Lower leg skin (tissue), 4 donors: Measurements from ENCODE around the gene TNFSF10. TPM values are rescaled to one million over a fixed set of nuclear protein-coding genes. Genes with fewer than 3 reads are reported as not detected.

ENCODE experiments used
- DNase-seq, 2 donors: peaks; one replicate each; pipeline ENCODE4 v3.0.0-alpha.2; 2019; ENCODE audit warnings: low spot score in 2 of 2
- H3K4me3 ChIP-seq: fragments of 200-600 bp; sonication (generic); 2 replicates; pipeline ENCODE4 v1.5.1; 2017; ENCODE audit warnings: mild to moderate bottlenecking, low read depth; ENCODE audit not compliant: poor library complexity, severe bottlenecking
- POLR2A ChIP-seq, 2 donors: fragments of 450-650 bp; IDR thresholded peaks; one replicate each; pipeline ENCODE4 v1.6.1; 2016 to 2017; ENCODE audit warnings: antibody characterized with exemption in 2 of 2, mild to moderate bottlenecking in 1 of 2, moderate library complexity in 1 of 2
- WGBS, 2 donors: methylation state at CpG; one replicate each; pipeline ENCODE4 v1.1.5; 2018; 5-methylcytosine and 5-hydroxymethylcytosine counted together
- intact Hi-C: fragments of 100-400 bp; cut with DNase I; formaldehyde crosslinking; loops from one replicate; pipeline ENCODE4 v1.15.0; 2023; ENCODE audit warnings: low total_unique reads
- total RNA-seq, 4 donors: library from RNA; depleted of rRNA; stranded (reverse); fragments of >200 nt; gene quantifications; one replicate each; pipeline ENCODE4 v1.1.0, GENCODE V29; 2016
- TF ChIP-seq, protein P1 (sequence below), 3 donors: fragments of 450-650 bp; IDR thresholded peaks; one replicate each; pipeline ENCODE4 v1.5.1; 2016; ENCODE audit warnings: antibody characterized with exemption in 3 of 3, mild to moderate bottlenecking in 3 of 3, moderate library complexity in 2 of 3

TNFSF10 gene
- total RNA-seq, 4 donors from 2014 or later, result 57.5 to 75.2 (median 68.4) TPM

DNA sequence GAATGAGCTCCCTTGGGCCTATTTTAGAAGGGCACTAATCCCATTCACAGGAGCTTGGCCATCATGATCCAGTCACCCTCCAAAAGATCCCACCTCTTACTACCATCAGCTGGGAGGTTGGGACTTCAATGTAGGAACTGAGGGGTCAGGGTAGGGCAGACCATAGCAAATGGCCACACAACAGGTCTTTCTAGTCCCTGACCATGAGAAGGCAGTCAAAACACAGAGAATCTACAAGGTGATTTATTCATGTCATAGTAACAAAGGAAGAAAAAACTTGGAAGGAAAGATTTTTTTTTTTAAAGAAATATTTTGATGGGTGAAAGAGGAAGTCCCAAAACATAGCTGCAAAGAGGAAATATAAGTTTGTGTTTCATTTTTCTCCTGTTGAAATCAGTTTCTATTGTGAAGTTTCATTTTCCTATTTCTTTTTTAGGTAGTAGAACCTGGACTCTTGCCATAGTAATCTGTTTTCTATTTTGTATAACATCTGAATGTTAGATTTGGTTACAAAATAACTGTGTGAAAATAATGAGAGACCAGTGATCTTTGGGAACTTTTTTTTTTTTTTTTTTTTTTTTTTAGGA is 23.5 kb upstream of the TNFSF10 start:
- TF ChIP-seq POLR2A (IDR thresholded peaks at IDR 0.05), result no peak
- TF ChIP-seq, protein P1, sequence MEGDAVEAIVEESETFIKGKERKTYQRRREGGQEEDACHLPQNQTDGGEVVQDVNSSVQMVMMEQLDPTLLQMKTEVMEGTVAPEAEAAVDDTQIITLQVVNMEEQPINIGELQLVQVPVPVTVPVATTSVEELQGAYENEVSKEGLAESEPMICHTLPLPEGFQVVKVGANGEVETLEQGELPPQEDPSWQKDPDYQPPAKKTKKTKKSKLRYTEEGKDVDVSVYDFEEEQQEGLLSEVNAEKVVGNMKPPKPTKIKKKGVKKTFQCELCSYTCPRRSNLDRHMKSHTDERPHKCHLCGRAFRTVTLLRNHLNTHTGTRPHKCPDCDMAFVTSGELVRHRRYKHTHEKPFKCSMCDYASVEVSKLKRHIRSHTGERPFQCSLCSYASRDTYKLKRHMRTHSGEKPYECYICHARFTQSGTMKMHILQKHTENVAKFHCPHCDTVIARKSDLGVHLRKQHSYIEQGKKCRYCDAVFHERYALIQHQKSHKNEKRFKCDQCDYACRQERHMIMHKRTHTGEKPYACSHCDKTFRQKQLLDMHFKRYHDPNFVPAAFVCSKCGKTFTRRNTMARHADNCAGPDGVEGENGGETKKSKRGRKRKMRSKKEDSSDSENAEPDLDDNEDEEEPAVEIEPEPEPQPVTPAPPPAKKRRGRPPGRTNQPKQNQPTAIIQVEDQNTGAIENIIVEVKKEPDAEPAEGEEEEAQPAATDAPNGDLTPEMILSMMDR (IDR thresholded peaks at IDR 0.05), result no peak
- intact Hi-C loops, result no loop called here
- no peak for DNase-seq
- H3K4me3 ChIP-seq, result no peak overlapping the region

DNA sequence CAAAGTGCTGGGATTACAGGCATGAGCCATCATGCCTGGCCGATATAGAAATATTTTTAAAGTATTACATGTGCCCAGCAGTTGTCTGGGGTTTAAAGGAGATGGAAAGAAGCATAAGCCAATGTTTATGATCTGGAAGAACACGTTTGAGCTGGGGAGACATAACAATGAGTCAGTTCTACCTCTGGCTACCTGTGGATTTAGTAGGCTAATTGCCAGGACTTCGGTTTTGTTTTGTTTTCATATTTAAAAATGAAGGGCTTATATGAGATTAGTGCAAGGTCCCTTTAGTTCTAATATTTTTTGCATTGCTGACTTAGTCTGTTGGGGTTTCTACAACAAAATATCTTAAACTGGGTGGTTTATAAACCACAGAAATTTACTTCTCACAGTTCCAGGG is 22.9 kb upstream of the TNFSF10 start:
- intact Hi-C loops, result no loop called here
- H3K4me3 ChIP-seq, result no peak overlapping the region
- no peak for DNase-seq
- TF ChIP-seq, protein P1 (IDR thresholded peaks at IDR 0.05), result no peak
- TF ChIP-seq POLR2A (IDR thresholded peaks at IDR 0.05), result no peak
- WGBS, 2 donors, result 47 to 54% methylated on average over 3 of the region's 3 CpGs

DNA sequence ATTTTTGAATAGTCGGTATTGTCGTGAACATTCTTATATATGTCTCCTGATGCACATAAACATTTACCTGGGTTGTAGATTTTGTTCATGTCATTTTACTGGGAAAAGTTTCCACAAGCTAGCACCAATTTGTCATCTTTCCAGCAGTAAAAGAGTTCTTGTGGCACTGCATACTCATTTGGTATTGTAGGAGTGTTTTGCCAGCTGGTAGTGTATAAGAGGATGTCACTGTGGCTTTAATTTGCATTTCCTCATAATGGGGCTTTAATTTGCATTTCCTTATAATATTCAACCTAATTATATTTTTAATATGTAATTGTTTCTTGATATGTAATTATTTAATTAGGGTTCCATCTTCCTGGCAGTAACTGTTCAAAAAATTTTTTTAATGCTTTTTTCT is 21.2 kb upstream of the TNFSF10 start:
- intact Hi-C loops, result no loop called here
- 76 to 82% methylated on average over 2 of the region's 2 CpGs for WGBS, 2 donors
- no peak for TF ChIP-seq POLR2A (IDR thresholded peaks at IDR 0.05)
- no peak for DNase-seq
- H3K4me3 ChIP-seq, result no peak overlapping the region

DNA sequence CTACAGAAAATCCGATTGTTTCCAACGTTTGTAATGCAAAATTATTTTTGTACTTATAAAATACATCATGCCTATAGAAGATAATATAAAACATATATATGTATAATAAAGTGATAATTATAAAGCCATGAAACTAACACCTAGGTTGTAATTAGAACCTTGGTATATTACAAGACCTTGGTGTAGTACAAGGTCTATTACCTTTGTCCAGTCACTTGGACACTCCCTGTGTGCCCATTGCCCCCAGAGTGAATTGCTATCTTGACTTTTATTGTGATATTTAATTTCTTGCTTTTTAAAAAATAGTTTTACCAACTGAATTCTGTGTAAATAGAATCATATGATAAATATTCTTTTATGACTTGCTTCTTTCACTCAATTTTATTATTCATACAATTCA is 20.7 kb upstream of the TNFSF10 start:
- intact Hi-C loops, result no loop called here
- no peak for DNase-seq
- H3K4me3 ChIP-seq, result no peak overlapping the region
- WGBS, 2 donors, result 73 to 79% methylated on average over 2 of the region's 2 CpGs
- TF ChIP-seq, protein P1 (IDR thresholded peaks at IDR 0.05), result no peak
- no peak for TF ChIP-seq POLR2A (IDR thresholded peaks at IDR 0.05)

DNA sequence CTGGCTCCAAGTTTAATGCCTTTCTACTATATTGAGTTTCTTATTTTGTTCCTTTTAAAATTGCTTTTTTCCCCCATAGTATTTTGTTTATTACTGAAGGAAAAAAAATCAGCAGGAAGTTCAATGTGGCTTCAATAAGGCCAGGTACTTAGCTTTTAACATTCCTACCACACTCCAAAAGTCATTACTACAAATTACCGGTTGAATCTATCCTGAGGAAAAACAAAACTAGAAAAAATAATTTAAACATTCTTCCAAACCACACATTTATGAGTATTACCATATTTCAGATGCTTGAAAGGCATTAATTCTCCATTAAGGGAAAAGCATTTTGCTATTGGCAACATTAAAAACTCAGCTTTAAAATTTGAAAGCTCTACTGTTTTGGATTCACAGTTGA is 20.2 kb upstream of the TNFSF10 start:
- H3K4me3 ChIP-seq, result no peak overlapping the region
- TF ChIP-seq POLR2A (IDR thresholded peaks at IDR 0.05), result no peak
- TF ChIP-seq, protein P1 (IDR thresholded peaks at IDR 0.05), result no peak
- no peak for DNase-seq
- 28 to 44% methylated on average over 1 of the region's 1 CpG for WGBS, 2 donors
- intact Hi-C loops, result no loop called here

DNA sequence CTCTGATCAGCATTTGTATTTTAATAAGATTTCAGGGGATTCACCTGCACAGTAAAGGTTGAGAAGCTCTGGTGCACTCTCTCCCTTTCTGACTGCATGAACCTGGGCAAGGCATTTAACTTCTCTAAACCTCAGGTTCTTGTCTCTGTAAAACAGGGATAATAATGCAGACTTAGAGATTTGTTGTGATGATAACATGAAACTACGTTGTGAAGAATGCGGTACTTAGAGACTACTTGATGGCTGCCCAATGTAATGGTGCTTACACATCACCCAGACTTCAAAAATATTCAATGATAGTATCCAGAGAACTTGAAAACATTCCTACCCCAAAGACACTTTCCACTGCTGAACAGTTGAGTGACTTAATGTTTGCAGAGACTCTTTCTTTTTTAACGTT is 19.8 kb upstream of the TNFSF10 start:
- intact Hi-C loops, result no loop called here
- DNase-seq, result no peak
- no peak for TF ChIP-seq POLR2A (IDR thresholded peaks at IDR 0.05)
- WGBS, 2 donors, result 52 to 53% methylated on average over 3 of the region's 3 CpGs
- H3K4me3 ChIP-seq, result no peak overlapping the region

DNA sequence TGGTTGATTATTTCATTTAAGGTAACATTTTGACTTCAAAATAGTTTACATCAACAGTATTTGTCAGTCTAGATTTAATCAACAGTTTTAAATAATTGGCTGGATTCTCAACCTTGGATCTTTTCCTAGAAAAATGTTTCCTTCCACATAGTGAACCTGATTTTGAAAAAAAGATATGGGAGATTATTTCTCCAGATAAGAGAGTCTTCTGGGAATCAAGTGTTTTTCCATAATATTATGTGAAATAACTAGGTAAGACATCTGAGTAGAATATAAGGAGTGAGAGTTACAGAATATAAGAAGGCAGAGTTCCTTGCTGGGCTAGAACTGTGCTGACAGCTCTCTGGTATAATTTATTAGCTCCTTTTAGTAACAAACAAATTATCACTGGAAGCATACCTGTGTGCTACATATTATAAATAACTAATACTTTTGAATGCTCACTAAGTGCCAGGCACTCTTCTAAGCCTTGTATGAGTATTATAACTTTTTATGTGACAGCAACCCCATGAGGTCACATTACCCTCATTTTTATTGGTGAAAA is 18.8 kb upstream of the TNFSF10 start:
- no peak for DNase-seq
- no peak for TF ChIP-seq POLR2A (IDR thresholded peaks at IDR 0.05)
- TF ChIP-seq, protein P1 (IDR thresholded peaks at IDR 0.05), result no peak
- intact Hi-C loops, result no loop called here
- no peak overlapping the region for H3K4me3 ChIP-seq
